Naive thymus-derived CD4-positive, alpha-beta T cell (primary cell): ENCODE results near the gene PROC. TPM values are rescaled to one million over a fixed set of nuclear protein-coding genes. Genes with fewer than 3 reads are reported as not detected.

Source experiments
- ATAC-seq: fragments of 150-1000 bp; cut with Tn5 transposase; 2 replicates; pipeline ENCODE4 v1.10.0; 2021; ENCODE audit warnings: mild to moderate bottlenecking, moderate library complexity
- CTCF ChIA-PET: fragments of 350-600 bp; sonication (Branson Sonifier 250); formaldehyde crosslinking; loops from one replicate; lab custom pipeline; 2021; ENCODE audit warnings: antibody characterized with exemption; lab: Charles Lee
- POLR2A ChIA-PET: fragments of 350-600 bp; sonication (Branson Sonifier 250); formaldehyde crosslinking; loops from one replicate; lab custom pipeline; 2021; ENCODE audit warnings: antibody characterized with exemption, inconsistent platforms; lab: Charles Lee
- DNase-seq, 9 donors: peaks; one replicate each; pipeline versions ENCODE4 v3.0.0 to v3.0.0-alpha.2; 2020 to 2022; ENCODE audit warnings: mixed read lengths in 1 of 9
- H3K27ac ChIP-seq: one replicate; pipeline ENCODE4 v1.7.0; 2013; ENCODE audit warnings: mild to moderate bottlenecking, low read depth, low read length, moderate library complexity
- H3K27me3 ChIP-seq, 2 donors: one replicate each; pipeline ENCODE4 v1.7.0; 2013; ENCODE audit warnings: low read length in 2 of 2, mild to moderate bottlenecking in 2 of 2, moderate library complexity in 2 of 2; ENCODE audit not compliant: control insufficient read depth in 2 of 2, insufficient read depth in 2 of 2
- H3K36me3 ChIP-seq, 3 experiments: 1 replicate in 2 of 3; 2 replicates in 1 of 3; pipeline ENCODE4 v1.7.0; 2013; ENCODE audit warnings: low read length in 3 of 3, mild to moderate bottlenecking in 3 of 3, moderate library complexity in 1 of 3; ENCODE audit not compliant: insufficient read depth in 3 of 3, control insufficient read depth in 2 of 3
- H3K4me1 ChIP-seq, 2 donors: one replicate each; pipeline ENCODE4 v1.7.0; 2013; ENCODE audit warnings: low read length in 2 of 2, mild to moderate bottlenecking in 2 of 2, moderate library complexity in 1 of 2; ENCODE audit not compliant: control insufficient read depth in 2 of 2, insufficient read depth in 2 of 2
- H3K4me3 ChIP-seq: 2 replicates; pipeline ENCODE4 v1.7.0; 2013; ENCODE audit warnings: mild to moderate bottlenecking, low read length
- H3K9me3 ChIP-seq, 3 experiments: 1 replicate in 2 of 3; 2 replicates in 1 of 3; pipeline ENCODE4 v1.7.0; 2013; ENCODE audit warnings: low read length in 3 of 3; ENCODE audit not compliant: control insufficient read depth in 2 of 3
- H3K27ac Mint-ChIP-seq, 9 donors: one replicate each; pipeline ENCODE4 v1.8.0; 2020 to 2022; ENCODE audit warnings: mixed read lengths in 9 of 9, mild to moderate bottlenecking in 8 of 9, moderate library complexity in 5 of 9, inconsistent platforms in 2 of 9
- H3K27me3 Mint-ChIP-seq, 5 donors: one replicate each; pipeline ENCODE4 v1.8.0; 2021 to 2022; ENCODE audit warnings: mixed read lengths in 5 of 5, mild to moderate bottlenecking in 1 of 5
- H3K36me3 Mint-ChIP-seq, 5 donors: one replicate each; pipeline ENCODE4 v1.8.0; 2020 to 2022; ENCODE audit warnings: mixed read lengths in 5 of 5, mild to moderate bottlenecking in 3 of 5, inconsistent platforms in 1 of 5
- H3K4me1 Mint-ChIP-seq, 7 donors: one replicate each; pipeline ENCODE4 v1.8.0; 2020 to 2022; ENCODE audit warnings: mixed read lengths in 7 of 7, mild to moderate bottlenecking in 3 of 7, inconsistent platforms in 1 of 7
- H3K4me3 Mint-ChIP-seq, 10 donors: one replicate each; pipeline ENCODE4 v1.8.0; 2020 to 2022; ENCODE audit warnings: mild to moderate bottlenecking in 10 of 10, mixed read lengths in 10 of 10, moderate library complexity in 6 of 10, inconsistent platforms in 2 of 10
- H3K9me3 Mint-ChIP-seq, 11 donors: one replicate each; pipeline ENCODE4 v1.8.0; 2020 to 2022; ENCODE audit warnings: mixed read lengths in 11 of 11, mild to moderate bottlenecking in 4 of 11, inconsistent platforms in 1 of 11, moderate library complexity in 1 of 11
- intact Hi-C, 2 donors: fragments of 100-400 bp; cut with micrococcal nuclease; formaldehyde crosslinking; loops; one replicate each; pipeline ENCODE4 v1.15.1; 2023
- polyA plus RNA-seq, 2 donors: library from polyadenylated mRNA; unstranded; fragments of 300-500 nt; fragmentation: Illumina TruSeq; gene quantifications; one replicate each; pipeline ENCODE4 v1.2.3, GENCODE V29; 2021
- total RNA-seq, 6 experiments: library from RNA in 5 of 6; stranded (reverse) in 5 of 6; gene quantifications; 1 replicate in 5 of 6; 2 replicates in 1 of 6; pipeline ENCODE4 v1.2.3 and lab custom pipeline; 2021 to 2026

PROC gene
- total and polyA plus RNA-seq, 7 experiments from 2014 or later: 0.64 TPM; not detected in 6

GRCh38 chr2:127420039-127420864, 2.0 kb downstream of the PROC start:
- H3K27ac Mint-ChIP-seq: peak overlapping the region in 1 of 9 donors; percentile 40
- peaks cover 0 to 2% (median 0%) of the 10 kb centered on the region in 11 donors for H3K9me3 Mint-ChIP-seq
- DNase-seq (no peak), ATAC-seq (no peak)
- H3K4me3 ChIP-seq: no peak overlapping the region
- H3K36me3 ChIP-seq: no peaks in the 10 kb centered on the region
- H3K4me1 ChIP-seq: peaks cover 0 to 12% of the 10 kb centered on the region in 2 donors
- peaks cover 0 to 5% (median 0%) of the 10 kb centered on the region in 5 donors for H3K36me3 Mint-ChIP-seq
- no peaks in the 10 kb centered on the region for H3K9me3 ChIP-seq
- POLR2A ChIA-PET: no interaction called here
- CTCF ChIA-PET: interaction anchor here (0.9 kb wide), 1 partner anchor 32 kb away, joined by 3 read pairs; no protein-coding TSS in a partner anchor
- peaks cover 31 to 57% (median 41%) of the 10 kb centered on the region in 5 donors for H3K27me3 Mint-ChIP-seq
- intact Hi-C loops: no loop called here
- no peak overlapping the region for H3K4me3 Mint-ChIP-seq
- peaks cover 0 to 12% of the 10 kb centered on the region in 2 donors for H3K27me3 ChIP-seq
- no peak overlapping the region for H3K27ac ChIP-seq
- peaks cover 20 to 25% (median 23%) of the 10 kb centered on the region in 7 donors for H3K4me1 Mint-ChIP-seq

GRCh38 chr2:127421116-127421800, 3.0 kb downstream of the PROC start:
- peak overlapping the region in 2 of 10 donors; percentile 16 to 51 for H3K4me3 Mint-ChIP-seq
- H3K4me1 Mint-ChIP-seq: peaks cover 17 to 20% (median 18%) of the 10 kb centered on the region in 7 donors
- Histone ChIP-seq H3K4me3 (no peak overlapping the region), H3K9me3 (no peaks in the 10 kb centered on the region), H3K27ac (no peak overlapping the region), H3K36me3 (no peaks in the 10 kb centered on the region), H3K27me3 (peaks cover 0 to 12% of the 10 kb centered on the region in 2 donors), H3K4me1 (peaks cover 0 to 12% of the 10 kb centered on the region in 2 donors)
- no peak for ATAC-seq
- DNase-seq: no peak
- no peak overlapping the region for H3K27ac Mint-ChIP-seq
- peaks cover 0 to 2% (median 0%) of the 10 kb centered on the region in 11 donors for H3K9me3 Mint-ChIP-seq
- intact Hi-C loops: no loop called here
- POLR2A ChIA-PET: no interaction called here
- H3K36me3 Mint-ChIP-seq: peaks cover 0 to 7% (median 0%) of the 10 kb centered on the region in 5 donors
- CTCF ChIA-PET: interaction anchor here (0.7 kb wide), 1 partner anchor 47 kb away, joined by 3 read pairs; no protein-coding TSS in a partner anchor
- H3K27me3 Mint-ChIP-seq: peaks cover 37 to 63% (median 50%) of the 10 kb centered on the region in 5 donors

GRCh38 chr2:127421871-127422558, 3.8 kb downstream of the PROC start:
- Histone ChIP-seq H3K4me1 (peaks cover 0 to 5% of the 10 kb centered on the region in 2 donors), H3K4me3 (no peak overlapping the region), H3K27ac (no peak overlapping the region), H3K27me3 (peaks cover 0 to 12% of the 10 kb centered on the region in 2 donors), H3K9me3 (no peaks in the 10 kb centered on the region), H3K36me3 (no peaks in the 10 kb centered on the region)
- CTCF ChIA-PET: interaction anchor here (0.7 kb wide), 1 partner anchor 48 kb away, joined by 3 read pairs; no protein-coding TSS in a partner anchor
- ATAC-seq: no peak
- intact Hi-C loops: no loop called here
- Mint-ChIP-seq H3K4me1 (peaks cover 10 to 12% (median 12%) of the 10 kb centered on the region in 7 donors), H3K27ac (no peak overlapping the region), H3K27me3 (peaks cover 37 to 63% (median 49%) of the 10 kb centered on the region in 5 donors), H3K36me3 (peaks cover 0 to 7% (median 0%) of the 10 kb centered on the region in 5 donors), H3K9me3 (peaks cover 0 to 2% (median 0%) of the 10 kb centered on the region in 11 donors), H3K4me3 (peak overlapping the region in 3 of 10 donors; percentile 35 to 71 (median 39))
- DNase-seq: no peak
- POLR2A ChIA-PET: no interaction called here

GRCh38 chr2:127422559-127423477, 4.6 kb downstream of the PROC start:
- peak in 1 of 9 donors; percentile 16 for DNase-seq
- no peaks in the 10 kb centered on the region for H3K36me3 ChIP-seq
- H3K9me3 ChIP-seq: no peaks in the 10 kb centered on the region
- ChIA-PET POLR2A (no interaction called here), CTCF (no interaction called here)
- H3K27ac ChIP-seq: no peak overlapping the region
- peak; percentile 70 for ATAC-seq
- peaks cover 0 to 7% (median 0%) of the 10 kb centered on the region in 5 donors for H3K36me3 Mint-ChIP-seq
- H3K4me1 ChIP-seq: peaks cover 0 to 5% of the 10 kb centered on the region in 2 donors
- H3K27me3 ChIP-seq: peaks cover 0 to 12% of the 10 kb centered on the region in 2 donors
- H3K9me3 Mint-ChIP-seq: peaks cover 0 to 2% (median 0%) of the 10 kb centered on the region in 11 donors
- H3K4me3 ChIP-seq: no peak overlapping the region
- peaks cover 6 to 9% (median 8%) of the 10 kb centered on the region in 7 donors for H3K4me1 Mint-ChIP-seq
- peak overlapping the region in 5 of 10 donors; percentile 8 to 74 (median 57) for H3K4me3 Mint-ChIP-seq
- peaks cover 37 to 56% (median 49%) of the 10 kb centered on the region in 5 donors for H3K27me3 Mint-ChIP-seq
- intact Hi-C loops: no loop called here
- no peak overlapping the region for H3K27ac Mint-ChIP-seq

- Mint-ChIP-seq H3K4me1 (peaks cover 6 to 9% (median 8%) of the 10 kb centered on the region in 7 donors), H3K27me3 (peaks cover 37 to 51% (median 49%) of the 10 kb centered on the region in 5 donors), H3K9me3 (peaks cover 0 to 2% (median 0%) of the 10 kb centered on the region in 11 donors), H3K4me3 (peak overlapping the region in 9 of 10 donors; percentile 4 to 74 (median 42)), H3K27ac (no peak overlapping the region), H3K36me3 (peaks cover 0 to 7% (median 0%) of the 10 kb centered on the region in 5 donors)
- Histone ChIP-seq H3K9me3 (no peaks in the 10 kb centered on the region), H3K4me1 (peaks cover 0 to 5% of the 10 kb centered on the region in 2 donors), H3K4me3 (no peak overlapping the region), H3K27me3 (peaks cover 0 to 12% of the 10 kb centered on the region in 2 donors), H3K27ac (no peak overlapping the region), H3K36me3 (no peaks in the 10 kb centered on the region)
- DNase-seq: no peak
- intact Hi-C loops: no loop called here
- ChIA-PET POLR2A (no interaction called here), CTCF (no interaction called here)
- peak; percentile 10 for ATAC-seq
These were observed 5.2 kb downstream of the PROC start for GRCh38 chr2:127423478-127423843.
